ENCODE data around the gene CDCP1. TPM values are rescaled to one million over a fixed set of nuclear protein-coding genes. Genes with fewer than 3 reads are reported as not detected.
"Not testable (repeated sequence)": the region's sequence is repeated elsewhere in the genome, so short reads cannot be mapped to it uniquely, and the experiment has no call there.

Gene CDCP1
- polyA plus RNA-seq, 3 donors: 0.42 to 1.3 (median 0.52) TPM

DNA sequence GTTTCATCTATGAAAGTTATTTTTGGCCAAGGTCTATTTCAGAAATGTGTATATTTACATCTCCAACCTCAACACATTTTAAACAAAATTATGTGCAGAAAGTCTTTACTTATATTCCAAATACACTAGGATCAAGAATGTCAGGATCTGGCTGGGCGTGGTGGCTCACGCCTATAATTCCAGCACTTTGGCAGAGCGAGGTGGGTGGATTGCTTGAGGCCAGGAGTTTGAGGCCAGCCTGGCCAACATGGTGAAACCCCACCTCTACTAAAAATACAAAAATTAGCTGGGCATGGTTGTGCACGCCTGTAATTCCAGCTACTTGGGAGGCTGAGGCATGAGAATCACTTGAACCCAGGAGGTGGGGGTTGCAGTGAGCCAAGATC is 5.4 kb downstream of the CDCP1 start:
- H3K9me3 ChIP-seq (replicated peaks in 1 of 2; ENCODE audit: control insufficient read depth in 1 of 2, insufficient read depth in 1 of 2, low read length in 2 of 2); H3K27me3 ChIP-seq (ENCODE audit: control insufficient read depth in 2 of 2, insufficient read depth in 2 of 2, low read length in 2 of 2); H4K20me1 ChIP-seq (ENCODE audit: insufficient read depth, low read length); H3K4me3 Mint-ChIP-seq; H2AFZ ChIP-seq (ENCODE audit: insufficient read depth, low read depth, low read length, poor library complexity, severe bottlenecking); H3K36me3 ChIP-seq (replicated peaks in 1 of 2; ENCODE audit: control insufficient read depth in 1 of 2, insufficient read depth in 2 of 2, low read length in 2 of 2); H3K9ac ChIP-seq (ENCODE audit: insufficient read depth, low read length, poor library complexity, severe bottlenecking); H3K79me2 ChIP-seq (ENCODE audit: insufficient read depth, low read length); H3K4me2 ChIP-seq (replicated peaks; ENCODE audit: extremely low read depth, low read length, poor library complexity, severe bottlenecking); H3K27ac ChIP-seq (ENCODE audit: low read depth in 1 of 2, low read length in 2 of 2); H3K4me3 ChIP-seq (replicated peaks in 1 of 3; ENCODE audit: low read depth in 2 of 3, low read length in 3 of 3); H3K9me3 Mint-ChIP-seq; H3K36me3 Mint-ChIP-seq; DNase-seq; H3K27ac Mint-ChIP-seq: not testable (repeated sequence)
- intact Hi-C loops (cut with micrococcal nuclease): loop anchor here in 1 of 2 donors (10.0 kb wide), 1 partner anchor 64 kb away; no protein-coding TSS in a partner anchor
- WGBS (ENCODE audit: insufficient coverage): no CpG with 5 or more reads among the region's 4 CpGs
- H3K27me3 Mint-ChIP-seq (ENCODE audit: low read depth in 3 of 3): peaks cover 9 to 13% (median 9%) of the 10 kb centered on the region in 3 donors
- H3K4me1 ChIP-seq (ENCODE audit: control insufficient read depth in 1 of 2, insufficient read depth in 2 of 2, low read length in 2 of 2): peaks cover 24 to 34% of the 10 kb centered on the region in 2 donors
- peaks cover 45% of the 10 kb centered on the region for H3K4me1 Mint-ChIP-seq

GRCh38 chr3:45140141-45140769 is 5.9 kb downstream of the CDCP1 start:
- Mint-ChIP-seq H3K27ac (peak overlapping the region in 3 of 7 donors; percentile 33 to 50 (median 35)), H3K27me3 (ENCODE audit: low read depth in 3 of 3) (peaks cover 4 to 8% (median 4%) of the 10 kb centered on the region in 3 donors), H3K36me3 (peaks cover under 1 to 2% of the 10 kb centered on the region in 2 donors), H3K9me3 (peaks cover 0 to 9% (median 3%) of the 10 kb centered on the region in 7 donors), H3K4me1 (peaks cover 42% of the 10 kb centered on the region), H3K4me3 (no peak overlapping the region)
- Histone ChIP-seq H2AFZ (ENCODE audit: insufficient read depth, low read depth, low read length, poor library complexity, severe bottlenecking) (no peak overlapping the region), H3K27me3 (ENCODE audit: control insufficient read depth in 2 of 2, insufficient read depth in 2 of 2, low read length in 2 of 2) (peaks cover 3 to 4% of the 10 kb centered on the region in 2 donors), H4K20me1 (ENCODE audit: insufficient read depth, low read length) (no peaks in the 10 kb centered on the region), H3K4me3 (replicated peaks in 1 of 3; ENCODE audit: low read depth in 2 of 3, low read length in 3 of 3) (no peak overlapping the region), H3K4me1 (ENCODE audit: control insufficient read depth in 1 of 2, insufficient read depth in 2 of 2, low read length in 2 of 2) (peaks cover 19 to 28% of the 10 kb centered on the region in 2 donors), H3K36me3 (replicated peaks in 1 of 2; ENCODE audit: control insufficient read depth in 1 of 2, insufficient read depth in 2 of 2, low read length in 2 of 2) (no peaks in the 10 kb centered on the region), H3K9me3 (replicated peaks in 1 of 2; ENCODE audit: control insufficient read depth in 1 of 2, insufficient read depth in 1 of 2, low read length in 2 of 2) (no peaks in the 10 kb centered on the region), H3K79me2 (ENCODE audit: insufficient read depth, low read length) (no peaks in the 10 kb centered on the region), H3K27ac (ENCODE audit: low read depth in 1 of 2, low read length in 2 of 2) (no peak overlapping the region), H3K4me2 (replicated peaks; ENCODE audit: extremely low read depth, low read length, poor library complexity, severe bottlenecking) (no peak overlapping the region), H3K9ac (ENCODE audit: insufficient read depth, low read length, poor library complexity, severe bottlenecking) (no peak overlapping the region)
- 0% methylated on average over 1 of the region's 8 CpGs for WGBS (ENCODE audit: insufficient coverage)
- peak; percentile 36 to 68 (median 49) for DNase-seq
- TF ChIP-seq CTCF (IDR thresholded peaks at IDR 0.05): no peak
- intact Hi-C loops (cut with micrococcal nuclease): loop anchor here in 1 of 2 donors (10.0 kb wide), 1 partner anchor 65 kb away; no protein-coding TSS in a partner anchor
